ENCODE measurements around the gene SCAMP2. TPM values are rescaled to one million over a fixed set of nuclear protein-coding genes. Genes with fewer than 3 reads are reported as not detected.
"Not testable (repeated sequence)": the region's sequence is repeated elsewhere in the genome, so short reads cannot be mapped to it uniquely, and the experiment has no call there.

Gene SCAMP2
- total RNA-seq, 1 donor from 2014 or later = 115 TPM

DNA sequence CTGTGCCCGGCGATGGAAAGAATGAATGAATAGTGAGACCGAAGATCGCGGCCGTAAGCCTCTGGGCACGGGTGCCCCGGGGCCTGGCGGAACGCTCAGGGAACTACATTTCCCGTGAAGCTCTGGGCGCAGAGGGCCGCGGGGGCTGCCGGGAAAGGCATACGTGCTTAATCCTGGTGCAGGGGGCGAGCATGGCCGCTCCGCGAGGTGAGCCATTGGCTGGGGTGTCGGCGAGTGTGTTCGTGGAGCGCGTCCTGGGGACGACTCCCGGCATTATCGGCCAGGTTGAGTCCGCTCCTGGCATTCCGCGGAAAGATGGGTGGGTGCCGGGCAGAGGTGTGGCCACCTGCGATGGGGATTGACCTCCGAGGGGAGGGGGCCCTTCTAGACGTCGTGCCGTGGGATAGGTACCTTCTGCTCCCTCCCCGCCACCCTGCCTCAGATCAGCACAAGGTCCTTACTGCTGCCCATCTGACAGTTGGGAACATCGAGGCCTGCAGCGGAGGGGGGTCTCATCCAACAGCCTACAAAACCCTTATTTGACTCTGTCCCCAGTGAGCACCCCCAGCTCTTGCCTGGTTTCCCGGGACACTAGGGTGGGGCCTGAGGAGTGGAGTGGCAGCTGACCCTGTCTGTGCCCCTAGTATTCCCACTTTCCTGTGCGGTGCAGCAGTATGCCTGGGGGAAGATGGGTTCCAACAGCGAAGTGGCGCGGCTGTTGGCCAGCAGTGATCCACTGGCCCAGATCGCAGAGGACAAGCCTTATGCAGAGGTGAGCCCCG, 16.9 kb upstream of the SCAMP2 start, which contains the start of gene MPI:
Gene MPI (plus strand): TSS at position 160 of the 782 bp plus-strand sequence. CDS start 32 bp downstream, at position 192.
- intact Hi-C loops (cut with DNase I) = no loop called here
- ATAC-seq = peak; percentile 97
- H3K4me1 ChIP-seq = peaks cover 15% of the 10 kb centered on the region

DNA sequence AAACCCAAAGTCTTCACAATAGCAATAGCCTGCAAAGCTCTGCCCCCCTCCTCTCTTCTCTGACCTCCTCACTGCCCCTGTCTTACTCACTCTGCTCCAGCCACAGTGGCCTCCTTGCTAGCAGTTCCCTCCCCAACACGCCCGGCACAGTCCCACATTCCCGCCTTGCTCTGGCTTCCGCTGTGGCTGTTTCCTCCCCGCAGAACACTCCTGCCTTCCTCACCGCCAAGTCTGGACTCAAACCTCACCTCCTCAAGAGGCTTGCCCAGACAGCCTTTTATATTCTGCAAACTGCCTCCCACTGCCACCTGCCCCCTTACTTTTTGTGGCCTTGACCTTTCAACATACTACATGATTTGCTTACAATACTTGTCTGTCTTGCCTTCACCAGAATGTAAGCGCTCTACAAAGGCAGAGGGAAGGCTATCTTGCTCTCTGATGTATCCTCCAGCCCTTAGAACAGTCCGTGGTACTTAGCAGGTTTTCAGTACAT, 16.3 kb upstream of the SCAMP2 start:
- no peaks in the 10 kb centered on the region for H3K36me3 ChIP-seq
- peak overlapping the region; percentile 92 for H3K4me3 ChIP-seq
- H3K4me1 ChIP-seq = peaks cover 15% of the 10 kb centered on the region
- ATAC-seq (peak; percentile 60), DNase-seq (peak; percentile 73)
- H3K9me3 ChIP-seq = no peaks in the 10 kb centered on the region
- TF ChIP-seq, protein P1, sequence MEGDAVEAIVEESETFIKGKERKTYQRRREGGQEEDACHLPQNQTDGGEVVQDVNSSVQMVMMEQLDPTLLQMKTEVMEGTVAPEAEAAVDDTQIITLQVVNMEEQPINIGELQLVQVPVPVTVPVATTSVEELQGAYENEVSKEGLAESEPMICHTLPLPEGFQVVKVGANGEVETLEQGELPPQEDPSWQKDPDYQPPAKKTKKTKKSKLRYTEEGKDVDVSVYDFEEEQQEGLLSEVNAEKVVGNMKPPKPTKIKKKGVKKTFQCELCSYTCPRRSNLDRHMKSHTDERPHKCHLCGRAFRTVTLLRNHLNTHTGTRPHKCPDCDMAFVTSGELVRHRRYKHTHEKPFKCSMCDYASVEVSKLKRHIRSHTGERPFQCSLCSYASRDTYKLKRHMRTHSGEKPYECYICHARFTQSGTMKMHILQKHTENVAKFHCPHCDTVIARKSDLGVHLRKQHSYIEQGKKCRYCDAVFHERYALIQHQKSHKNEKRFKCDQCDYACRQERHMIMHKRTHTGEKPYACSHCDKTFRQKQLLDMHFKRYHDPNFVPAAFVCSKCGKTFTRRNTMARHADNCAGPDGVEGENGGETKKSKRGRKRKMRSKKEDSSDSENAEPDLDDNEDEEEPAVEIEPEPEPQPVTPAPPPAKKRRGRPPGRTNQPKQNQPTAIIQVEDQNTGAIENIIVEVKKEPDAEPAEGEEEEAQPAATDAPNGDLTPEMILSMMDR (IDR thresholded peaks at IDR 0.05) = no peak
- peak overlapping the region; percentile 73 for H3K27ac ChIP-seq
- H3K27me3 ChIP-seq = no peaks in the 10 kb centered on the region
- intact Hi-C loops (cut with DNase I) = no loop called here

More for the DNA sequence above, 16.9 kb upstream of the SCAMP2 start, which contains the start of gene MPI:
- Histone ChIP-seq H3K27ac (peak within 1 kb of the TSS; percentile 73), H3K27me3 (no peaks in the 10 kb centered on the region), H3K9me3 (no peaks in the 10 kb centered on the region), H3K4me3 (peak within 1 kb of the TSS; percentile 92), H3K36me3 (no peaks in the 10 kb centered on the region)
- TF ChIP-seq, protein P1 (IDR thresholded peaks at IDR 0.05) = no peak
- DNase-seq = peak; percentile 94

DNA sequence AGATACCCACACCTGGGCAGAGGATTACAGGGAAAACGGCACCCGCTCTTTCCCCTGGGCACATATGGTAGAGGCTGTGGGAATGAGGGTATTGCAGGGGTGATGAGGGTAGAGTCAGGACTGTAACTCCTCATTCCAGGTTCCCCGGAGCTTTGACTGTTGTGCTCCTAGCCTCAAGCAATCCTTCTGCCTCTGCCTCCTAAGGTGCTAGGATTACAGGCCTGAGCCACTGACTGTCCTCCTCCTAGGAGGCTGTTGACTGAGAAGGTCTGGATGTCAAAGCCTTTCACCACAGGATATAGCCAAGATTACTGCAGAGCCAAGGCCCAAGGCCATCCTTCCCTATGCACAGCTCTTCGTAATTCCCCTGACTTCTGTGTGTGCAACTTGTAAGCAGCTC, 15.6 kb upstream of the SCAMP2 start:
- H3K27me3 ChIP-seq = no peaks in the 10 kb centered on the region
- peaks cover 15% of the 10 kb centered on the region for H3K4me1 ChIP-seq
- ATAC-seq = no peak
- H3K27ac ChIP-seq = no peak overlapping the region
- no peak overlapping the region for H3K4me3 ChIP-seq
- no peaks in the 10 kb centered on the region for H3K9me3 ChIP-seq
- intact Hi-C loops (cut with DNase I) = no loop called here
- TF ChIP-seq, protein P1 (IDR thresholded peaks at IDR 0.05) = no peak
- DNase-seq = no peak
- H3K36me3 ChIP-seq = no peaks in the 10 kb centered on the region

DNA sequence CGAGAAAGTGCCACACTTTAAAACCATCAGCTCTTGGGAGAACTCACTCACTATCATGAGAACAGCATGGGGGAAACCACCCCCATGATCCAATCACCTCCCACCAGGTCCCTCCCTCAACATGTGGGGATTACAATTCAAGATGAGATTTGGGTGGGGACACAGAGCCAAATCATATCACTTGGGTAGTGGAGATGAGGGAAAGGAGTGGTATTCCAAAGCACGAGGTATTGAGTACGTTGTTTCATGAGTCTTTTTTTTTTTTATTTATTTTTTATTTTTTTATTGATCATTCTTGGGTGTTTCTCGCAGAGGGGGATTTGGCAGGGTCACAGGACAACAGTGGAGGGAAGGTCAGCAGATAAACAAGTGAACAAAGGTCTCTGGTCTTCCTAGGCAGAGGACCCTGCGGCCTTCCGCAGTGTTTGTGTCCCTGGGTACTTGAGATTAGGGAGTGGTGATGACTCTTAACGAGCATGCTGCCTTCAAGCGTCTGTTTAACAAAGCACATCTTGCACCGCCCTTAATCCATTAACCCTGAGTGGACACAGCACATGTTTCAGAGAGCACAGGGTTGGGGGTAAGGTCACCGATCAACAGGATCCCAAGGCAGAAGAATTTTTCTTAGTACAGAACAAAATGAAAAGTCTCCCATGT, 14.5 kb upstream of the SCAMP2 start:
- H3K4me1 ChIP-seq = peaks cover 15% of the 10 kb centered on the region
- H3K4me3 ChIP-seq; DNase-seq; H3K27ac ChIP-seq; intact Hi-C loops (cut with DNase I); H3K36me3 ChIP-seq; H3K27me3 ChIP-seq; H3K9me3 ChIP-seq; ATAC-seq: not testable (repeated sequence)

DNA sequence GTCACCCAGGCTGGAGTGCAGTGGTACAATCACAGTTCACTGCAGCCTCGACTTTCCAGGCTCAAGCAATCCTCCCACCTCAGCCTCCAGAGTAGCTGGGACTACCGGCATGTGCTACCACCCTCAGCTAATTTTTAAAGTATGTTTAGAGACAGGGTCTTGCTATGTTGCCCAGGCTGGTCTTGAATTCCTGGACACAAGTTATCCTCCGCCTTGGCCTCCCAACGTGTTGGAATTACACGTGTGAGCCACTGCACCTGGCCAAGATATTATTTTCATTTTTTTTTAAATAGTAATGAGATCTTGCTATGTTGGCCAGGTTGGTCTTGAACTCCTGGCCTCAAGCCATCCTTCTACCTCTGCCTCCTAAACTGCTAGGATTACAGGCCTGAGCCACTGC, 12.3 kb upstream of the SCAMP2 start:
- intact Hi-C loops (cut with DNase I) = no loop called here
- H3K27ac ChIP-seq = no peak overlapping the region
- no peak overlapping the region for H3K4me3 ChIP-seq
- H3K4me1 ChIP-seq = peaks cover 13% of the 10 kb centered on the region
- ATAC-seq = no peak
- TF ChIP-seq, protein P1 (IDR thresholded peaks at IDR 0.05) = no peak
- no peaks in the 10 kb centered on the region for H3K9me3 ChIP-seq
- H3K36me3 ChIP-seq = no peaks in the 10 kb centered on the region
- no peaks in the 10 kb centered on the region for H3K27me3 ChIP-seq
- no peak for DNase-seq

All from upper lobe of right lung (tissue), 1 donor.